GM04504 (cell line): Measurements from ENCODE around the gene CLPTM1.
A peak's percentile ranks its signal among the peaks of the same experiment; 100 is the strongest.
"Not testable (repeated sequence)": the region's sequence is repeated elsewhere in the genome, so short reads cannot be mapped to it uniquely, and the experiment has no call there.

Source experiments
- DNase-seq: peaks from one replicate; pipeline ENCODE4 v3.0.0-alpha.2; 2012; ENCODE audit warnings: low read depth

The CLPTM1 gene, protein sequence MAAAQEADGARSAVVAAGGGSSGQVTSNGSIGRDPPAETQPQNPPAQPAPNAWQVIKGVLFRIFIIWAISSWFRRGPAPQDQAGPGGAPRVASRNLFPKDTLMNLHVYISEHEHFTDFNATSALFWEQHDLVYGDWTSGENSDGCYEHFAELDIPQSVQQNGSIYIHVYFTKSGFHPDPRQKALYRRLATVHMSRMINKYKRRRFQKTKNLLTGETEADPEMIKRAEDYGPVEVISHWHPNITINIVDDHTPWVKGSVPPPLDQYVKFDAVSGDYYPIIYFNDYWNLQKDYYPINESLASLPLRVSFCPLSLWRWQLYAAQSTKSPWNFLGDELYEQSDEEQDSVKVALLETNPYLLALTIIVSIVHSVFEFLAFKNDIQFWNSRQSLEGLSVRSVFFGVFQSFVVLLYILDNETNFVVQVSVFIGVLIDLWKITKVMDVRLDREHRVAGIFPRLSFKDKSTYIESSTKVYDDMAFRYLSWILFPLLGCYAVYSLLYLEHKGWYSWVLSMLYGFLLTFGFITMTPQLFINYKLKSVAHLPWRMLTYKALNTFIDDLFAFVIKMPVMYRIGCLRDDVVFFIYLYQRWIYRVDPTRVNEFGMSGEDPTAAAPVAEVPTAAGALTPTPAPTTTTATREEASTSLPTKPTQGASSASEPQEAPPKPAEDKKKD

GRCh38 chr19:44954649-44955504 lies at the start of gene CLPTM1:
TSS of gene CLPTM1 (plus strand) at chr19:44955380. CDS start at chr19:44955396, 16 bp downstream.
- DNase-seq = peak; percentile 94

- DNase-seq = no peak
These were observed 49.6 kb upstream of the CLPTM1 start, which contains the start of gene APOE for GRCh38 chr19:44905437-44906160. TSS of gene APOE (plus strand) at chr19:44905796. CDS start at chr19:44906625, 829 bp downstream.

DNA sequence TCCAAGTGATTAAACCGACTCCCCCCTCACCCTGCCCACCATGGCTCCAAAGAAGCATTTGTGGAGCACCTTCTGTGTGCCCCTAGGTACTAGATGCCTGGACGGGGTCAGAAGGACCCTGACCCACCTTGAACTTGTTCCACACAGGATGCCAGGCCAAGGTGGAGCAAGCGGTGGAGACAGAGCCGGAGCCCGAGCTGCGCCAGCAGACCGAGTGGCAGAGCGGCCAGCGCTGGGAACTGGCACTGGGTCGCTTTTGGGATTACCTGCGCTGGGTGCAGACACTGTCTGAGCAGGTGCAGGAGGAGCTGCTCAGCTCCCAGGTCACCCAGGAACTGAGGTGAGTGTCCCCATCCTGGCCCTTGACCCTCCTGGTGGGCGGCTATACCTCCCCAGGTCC lies 47.6 kb upstream of the CLPTM1 start:
- no peak for DNase-seq

GRCh38 chr19:44908074-44908835 lies 46.9 kb upstream of the CLPTM1 start:
- no peak for DNase-seq

DNA sequence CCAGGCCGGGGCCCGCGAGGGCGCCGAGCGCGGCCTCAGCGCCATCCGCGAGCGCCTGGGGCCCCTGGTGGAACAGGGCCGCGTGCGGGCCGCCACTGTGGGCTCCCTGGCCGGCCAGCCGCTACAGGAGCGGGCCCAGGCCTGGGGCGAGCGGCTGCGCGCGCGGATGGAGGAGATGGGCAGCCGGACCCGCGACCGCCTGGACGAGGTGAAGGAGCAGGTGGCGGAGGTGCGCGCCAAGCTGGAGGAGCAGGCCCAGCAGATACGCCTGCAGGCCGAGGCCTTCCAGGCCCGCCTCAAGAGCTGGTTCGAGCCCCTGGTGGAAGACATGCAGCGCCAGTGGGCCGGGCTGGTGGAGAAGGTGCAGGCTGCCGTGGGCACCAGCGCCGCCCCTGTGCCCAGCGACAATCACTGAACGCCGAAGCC lies 46.3 kb upstream of the CLPTM1 start:
- no peak for DNase-seq

DNA sequence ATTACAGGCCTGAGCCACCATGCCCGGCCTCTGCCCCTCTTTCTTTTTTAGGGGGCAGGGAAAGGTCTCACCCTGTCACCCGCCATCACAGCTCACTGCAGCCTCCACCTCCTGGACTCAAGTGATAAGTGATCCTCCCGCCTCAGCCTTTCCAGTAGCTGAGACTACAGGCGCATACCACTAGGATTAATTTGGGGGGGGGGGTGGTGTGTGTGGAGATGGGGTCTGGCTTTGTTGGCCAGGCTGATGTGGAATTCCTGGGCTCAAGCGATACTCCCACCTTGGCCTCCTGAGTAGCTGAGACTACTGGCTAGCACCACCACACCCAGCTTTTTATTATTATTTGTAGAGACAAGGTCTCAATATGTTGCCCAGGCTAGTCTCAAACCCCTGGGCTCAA lies 45.4 kb upstream of the CLPTM1 start:
- no peak for DNase-seq

DNA sequence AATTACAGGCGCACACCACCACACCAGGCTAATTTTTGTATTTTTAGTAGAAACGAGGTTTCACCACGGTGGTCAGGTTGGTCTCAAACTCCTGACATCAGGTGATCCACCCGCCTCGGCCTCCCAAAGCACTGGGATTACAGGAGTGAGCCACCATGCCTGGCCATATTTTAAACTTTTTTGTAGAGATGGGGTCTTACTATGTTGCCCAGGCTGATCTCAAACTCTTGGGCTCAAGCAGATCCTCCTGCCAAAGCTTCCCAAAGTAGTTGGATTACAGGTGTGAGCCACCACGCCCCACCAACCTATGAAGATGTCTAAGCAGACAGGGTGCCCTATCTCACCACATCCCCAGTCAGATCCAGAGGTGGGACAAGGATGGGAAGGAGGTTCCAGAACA lies 43.3 kb upstream of the CLPTM1 start:
- not testable (repeated sequence) for DNase-seq

DNA sequence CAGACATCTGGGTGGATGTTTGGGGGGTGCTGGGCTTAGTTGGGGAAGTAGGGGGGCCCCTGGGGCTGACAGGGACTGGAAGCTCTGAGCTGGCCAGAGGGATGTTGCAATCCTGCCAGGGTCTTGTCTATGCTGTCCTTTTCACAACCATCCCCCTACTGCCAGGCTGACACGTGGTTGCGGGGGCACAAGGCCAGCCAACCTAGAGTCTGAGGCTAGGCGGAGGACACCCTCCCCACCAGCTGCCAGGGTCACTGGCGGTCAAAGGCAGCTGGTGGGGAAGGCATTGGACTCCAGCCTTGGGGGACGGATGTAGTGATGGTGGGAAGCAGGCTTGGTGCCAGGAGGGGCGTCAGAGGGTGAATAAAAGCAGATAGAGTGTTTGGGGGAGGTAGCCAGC lies 42.3 kb upstream of the CLPTM1 start:
- no peak for DNase-seq

DNA sequence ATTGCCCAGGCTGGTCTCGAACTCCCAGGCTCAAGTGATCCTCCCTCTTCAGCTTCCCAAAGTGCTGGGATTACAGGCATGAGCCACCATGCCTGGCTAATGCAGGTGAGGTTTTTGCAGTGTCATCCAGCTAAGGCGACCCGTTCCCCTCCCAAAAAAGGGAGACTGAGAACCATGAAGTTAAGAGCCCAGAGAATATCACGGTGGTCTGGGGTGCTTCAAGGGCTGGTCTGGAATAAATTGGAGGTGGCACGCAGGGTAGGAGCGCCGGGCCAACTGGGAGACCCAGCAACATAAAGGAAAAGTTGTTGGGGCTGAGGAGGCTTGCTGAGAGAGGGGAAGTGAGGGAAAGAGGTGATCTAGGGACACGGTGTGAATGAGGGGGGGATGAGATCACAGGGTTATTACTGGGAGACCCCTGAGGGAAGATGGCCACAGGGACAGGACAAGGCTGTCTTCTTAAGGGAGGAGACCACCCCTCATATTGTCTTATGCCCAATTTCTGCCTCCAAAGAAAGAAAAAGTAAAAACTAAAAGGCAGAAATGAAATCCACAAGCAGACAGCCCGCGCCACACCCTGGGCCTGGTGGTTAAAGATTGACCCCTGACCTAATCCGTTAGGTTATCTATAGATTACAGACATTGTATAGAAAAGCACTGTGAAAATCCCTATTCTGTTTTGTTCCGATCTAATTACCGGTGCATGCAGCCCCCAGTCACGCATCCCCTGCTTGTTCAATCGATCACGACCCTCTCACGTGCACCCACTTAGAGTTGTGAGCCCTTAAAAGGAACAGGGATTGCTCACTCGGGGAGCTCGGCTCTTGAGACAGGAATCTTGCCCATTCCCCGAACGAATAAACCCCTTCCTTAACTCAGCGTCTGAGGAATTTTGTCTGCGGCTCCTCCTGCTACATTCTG lies 41.4 kb upstream of the CLPTM1 start:
- DNase-seq = not testable (repeated sequence)

DNA sequence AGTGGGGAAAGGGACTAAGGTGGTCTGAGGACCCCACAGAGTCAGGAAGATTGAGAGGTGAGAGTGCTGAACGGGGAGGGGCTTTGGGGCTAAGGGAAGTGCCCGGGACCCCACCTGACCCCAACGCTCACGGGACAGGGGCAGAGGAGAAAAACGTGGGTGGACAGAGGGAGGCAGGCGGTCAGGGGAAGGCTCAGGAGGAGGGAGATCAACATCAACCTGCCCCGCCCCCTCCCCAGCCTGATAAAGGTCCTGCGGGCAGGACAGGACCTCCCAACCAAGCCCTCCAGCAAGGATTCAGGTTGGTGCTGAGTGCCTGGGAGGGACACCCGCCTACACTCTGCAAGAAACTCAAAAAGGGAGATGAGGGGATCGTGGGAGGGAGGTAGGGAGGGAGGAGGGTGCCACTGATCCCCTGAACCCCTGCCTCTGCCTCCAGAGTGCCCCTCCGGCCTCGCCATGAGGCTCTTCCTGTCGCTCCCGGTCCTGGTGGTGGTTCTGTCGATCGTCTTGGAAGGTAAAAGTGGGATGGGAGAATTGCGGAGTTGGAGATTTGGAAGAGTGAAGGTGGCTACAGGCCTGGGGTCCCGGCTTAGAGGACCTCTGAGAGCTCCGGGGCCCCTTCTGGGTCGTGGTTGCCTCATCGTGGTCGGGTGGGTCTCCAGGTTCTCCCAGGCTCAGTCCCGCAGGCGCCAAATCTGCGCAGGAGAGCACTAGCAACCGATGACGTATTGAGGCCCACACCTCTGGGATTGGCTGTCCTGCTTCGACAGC lies 40.6 kb upstream of the CLPTM1 start, which contains the start of gene APOC1:
Gene APOC1 (plus strand): TSS at position 176 of the 774 bp plus-strand sequence. CDS start 284 bp downstream, at position 460.
- DNase-seq = peak; percentile 40

- DNase-seq = no peak
These were observed 30.9 kb upstream of the CLPTM1 start for GRCh38 chr19:44924243-44924725.

DNA sequence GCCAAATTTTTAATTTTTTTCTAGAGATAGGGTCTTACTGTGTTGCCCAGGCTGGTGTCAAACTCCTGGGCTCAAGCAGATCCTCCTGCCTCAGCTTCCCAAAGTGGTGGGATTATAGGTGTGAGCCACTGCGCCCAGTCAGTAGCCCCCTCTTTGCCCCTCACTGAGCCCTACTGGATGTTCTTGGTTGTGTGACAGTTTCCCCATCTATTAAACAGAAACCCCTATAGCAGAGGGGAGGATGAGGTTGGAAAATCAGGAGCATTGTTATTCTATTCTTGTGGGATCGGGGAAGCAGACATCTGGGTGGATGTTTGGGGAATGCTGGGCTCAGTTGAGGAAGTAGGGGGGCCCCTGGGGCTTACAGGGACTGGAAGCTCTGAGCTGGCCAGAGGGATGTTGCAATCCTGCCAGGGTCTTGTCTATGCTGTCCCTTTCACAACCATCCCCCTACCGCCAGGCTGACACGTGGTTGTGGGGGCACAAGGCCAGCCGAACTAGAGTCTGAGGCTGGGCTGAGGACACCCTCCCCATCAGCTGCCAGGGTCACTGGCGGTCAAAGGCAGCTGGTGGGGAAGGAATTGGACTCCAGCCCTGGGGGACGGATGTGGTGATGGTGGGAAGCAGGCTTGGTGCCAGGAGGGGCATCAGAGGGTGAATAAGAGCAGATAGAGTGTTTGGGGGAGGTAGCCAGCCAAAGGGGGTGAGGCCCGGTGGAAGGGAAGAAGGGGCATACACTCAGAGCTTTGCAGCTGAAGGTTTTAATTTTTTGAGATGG lies 29.9 kb upstream of the CLPTM1 start:
- DNase-seq = no peak

GRCh38 chr19:44926245-44927077 lies 28.7 kb upstream of the CLPTM1 start:
- DNase-seq = not testable (repeated sequence)

GRCh38 chr19:44927746-44928145 lies 27.4 kb upstream of the CLPTM1 start:
- DNase-seq = no peak

GRCh38 chr19:44930088-44930487 lies 25.1 kb upstream of the CLPTM1 start:
- DNase-seq = no peak

DNA sequence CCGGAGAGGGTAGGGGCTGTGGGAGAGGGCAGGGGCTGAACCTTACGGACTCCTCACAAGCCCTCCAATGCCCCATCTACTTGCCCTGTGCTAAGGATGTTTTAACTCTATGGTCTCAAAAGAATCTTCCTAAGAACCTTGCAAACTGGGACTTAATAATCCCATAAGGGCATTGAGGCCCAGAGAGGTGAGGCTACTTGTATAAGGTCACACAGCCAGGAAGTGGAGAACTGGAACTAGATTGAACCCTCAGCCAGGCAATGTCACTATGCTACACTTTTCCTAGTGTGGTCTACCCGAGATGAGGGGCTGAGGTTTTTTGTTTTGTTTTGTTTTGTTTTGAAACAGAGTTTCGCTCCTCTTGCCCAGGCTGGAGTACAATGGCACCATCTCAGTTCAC lies 23.6 kb upstream of the CLPTM1 start:
- no peak for DNase-seq

GRCh38 chr19:44939668-44940067 lies 15.5 kb upstream of the CLPTM1 start:
- no peak for DNase-seq
